H1 (cell line): ENCODE data around the gene CENPC. TPM values are rescaled to one million over a fixed set of nuclear protein-coding genes. Genes with fewer than 3 reads are reported as not detected.

Experiments
- CTCF ChIA-PET: fragments of 300-600 bp; sonication (Branson Sonifier 250); formaldehyde crosslinking; loops from one replicate; lab custom pipeline; 2021; ENCODE audit not compliant: partially characterized antibody; lab: Charles Lee
- POLR2A ChIA-PET: fragments of 300-600 bp; sonication (Branson Sonifier 250); formaldehyde crosslinking; loops from one replicate; lab custom pipeline; 2021; ENCODE audit warnings: inconsistent platforms; ENCODE audit not compliant: partially characterized antibody; lab: Charles Lee
- DNase-seq, 2 experiments: peaks; one replicate each; pipeline versions ENCODE4 v3.0.0 to v3.0.0-alpha.2; 2010 to 2022; ENCODE audit warnings: low spot score in 2 of 2, low read depth in 1 of 2, mixed read lengths in 1 of 2
- FAIRE-seq: peaks from 2 replicates; lab custom pipeline; 2011; peaks lifted over from hg19 to GRCh38; lab: Jason Lieb, UNC
- H2AFZ ChIP-seq: 2 replicates; pipeline ENCODE4 v1.8.1; 2012; ENCODE audit warnings: low read length, inconsistent platforms
- H2AK5ac ChIP-seq: 2 replicates; pipeline ENCODE4 v1.6.1; 2013; ENCODE audit warnings: low read depth, low read length
- H2BK120ac ChIP-seq: replicated peaks from 2 replicates; pipeline ENCODE3; 2013; ENCODE audit warnings: low read depth, low read length, inconsistent platforms
- H2BK12ac ChIP-seq: 2 replicates; pipeline ENCODE4 v1.6.1; 2013; ENCODE audit warnings: low read depth, low read length
- H2BK15ac ChIP-seq: 2 replicates; pipeline ENCODE4 v1.6.1; 2013; ENCODE audit warnings: low read length
- H2BK20ac ChIP-seq: 2 replicates; pipeline ENCODE4 v1.6.1; 2013; ENCODE audit warnings: low read length
- H2BK5ac ChIP-seq: 2 replicates; pipeline ENCODE4 v1.6.1; 2013; ENCODE audit warnings: low read depth, low read length
- H3K14ac ChIP-seq: 2 replicates; pipeline ENCODE4 v1.6.1; 2013; ENCODE audit warnings: inconsistent platforms; ENCODE audit not compliant: insufficient read length
- H3K18ac ChIP-seq: 2 replicates; pipeline ENCODE4 v1.6.1; 2013; ENCODE audit warnings: low read length; ENCODE audit errors: extremely low read depth
- H3K23ac ChIP-seq: 2 replicates; pipeline ENCODE4 v1.6.1; 2013; ENCODE audit warnings: inconsistent platforms; ENCODE audit not compliant: insufficient read length
- H3K23me2 ChIP-seq: 2 replicates; pipeline ENCODE4 v1.6.1; 2013; ENCODE audit warnings: low read depth, low read length
- H3K27ac ChIP-seq: 2 replicates; pipeline ENCODE4 v1.6.1; 2011; ENCODE audit warnings: low read depth, low read length, inconsistent platforms
- H3K27me3 ChIP-seq, 4 experiments: replicated peaks in 1 of 4; 1 replicate in 1 of 4; 2 replicates in 3 of 4; pipeline versions ENCODE4 v1.6.1 to v1.8.1; 2011 to 2013; ENCODE audit warnings: low read length in 3 of 4, mild to moderate bottlenecking in 3 of 4, inconsistent platforms in 2 of 4, mixed read lengths in 2 of 4, moderate library complexity in 1 of 4; ENCODE audit not compliant: control insufficient read depth in 3 of 4, insufficient read depth in 3 of 4; ENCODE audit errors: extremely low read depth in 1 of 4
- H3K36me3 ChIP-seq, 4 experiments: 2 replicates each; pipeline versions ENCODE4 v1.6.1 to v1.8.1; 2011 to 2013; ENCODE audit warnings: mild to moderate bottlenecking in 4 of 4, low read length in 3 of 4, moderate library complexity in 2 of 4, control low read depth in 1 of 4, inconsistent platforms in 1 of 4; ENCODE audit not compliant: insufficient read depth in 4 of 4, control insufficient read depth in 2 of 4
- H3K4ac ChIP-seq: replicated peaks from 2 replicates; pipeline ENCODE3; 2013; ENCODE audit warnings: low read length, low read depth, mixed read lengths, inconsistent platforms; ENCODE audit not compliant: insufficient read length
- H3K4me1 ChIP-seq, 4 experiments: replicated peaks in 1 of 4; 1 replicate in 1 of 4; 2 replicates in 3 of 4; pipeline versions ENCODE4 v1.6.1 to v1.8.1; 2011 to 2013; ENCODE audit warnings: low read length in 3 of 4, inconsistent platforms in 2 of 4, mixed read lengths in 1 of 4; ENCODE audit not compliant: insufficient read depth in 4 of 4, control insufficient read depth in 3 of 4
- H3K4me2 ChIP-seq, 2 experiments: 2 replicates each; pipeline versions ENCODE4 v1.6.1 to v1.8.1; 2011 to 2013; ENCODE audit warnings: low read depth in 2 of 2, low read length in 2 of 2, control low read depth in 1 of 2, inconsistent platforms in 1 of 2, mild to moderate bottlenecking in 1 of 2; ENCODE audit not compliant: insufficient read depth in 1 of 2
- H3K4me3 ChIP-seq, 4 experiments: fragments of 200-600, 300-600 bp in 1 of 4; sonication (generic), shearing (Covaris generic), sonication (Bioruptor Twin) in 1 of 4; 2 replicates each; pipeline versions ENCODE4 v1.5.1 to v1.8.1; 2011 to 2016; ENCODE audit warnings: low read length in 4 of 4, low read depth in 3 of 4, control low read depth in 2 of 4, inconsistent platforms in 2 of 4, mild to moderate bottlenecking in 2 of 4, mixed read lengths in 1 of 4, moderate library complexity in 1 of 4; ENCODE audit not compliant: insufficient read depth in 2 of 4; ENCODE audit errors: extremely low read depth in 1 of 4
- H3K56ac ChIP-seq: replicated peaks from 2 replicates; pipeline ENCODE3; 2013; ENCODE audit warnings: low read depth, mild to moderate bottlenecking, mixed read lengths, low read length, inconsistent platforms; ENCODE audit not compliant: insufficient read length
- H3K79me1 ChIP-seq: 2 replicates; pipeline ENCODE4 v1.6.1; 2013; ENCODE audit warnings: low read depth, low read length, control low read depth
- H3K79me2 ChIP-seq, 2 experiments: 2 replicates each; pipeline versions ENCODE4 v1.6.1 to v1.8.1; 2012 to 2013; ENCODE audit warnings: low read length in 2 of 2, mild to moderate bottlenecking in 2 of 2, inconsistent platforms in 1 of 2; ENCODE audit not compliant: insufficient read depth in 2 of 2, control insufficient read depth in 1 of 2
- H3K9ac ChIP-seq, 4 experiments: replicated peaks in 1 of 4; 1 replicate in 1 of 4; 2 replicates in 3 of 4; pipeline versions ENCODE4 v1.6.1 to v1.8.1; 2011 to 2013; ENCODE audit warnings: low read depth in 3 of 4, low read length in 3 of 4, control low read depth in 2 of 4, mild to moderate bottlenecking in 2 of 4, moderate library complexity in 2 of 4, inconsistent platforms in 1 of 4; ENCODE audit errors: extremely low read depth in 1 of 4
- H3K9me3 ChIP-seq, 2 experiments: 2 replicates each; pipeline versions ENCODE4 v1.6.1 to v1.8.1; 2012 to 2013; ENCODE audit warnings: mild to moderate bottlenecking in 2 of 2, moderate library complexity in 2 of 2, control low read depth in 1 of 2, inconsistent platforms in 1 of 2, low read depth in 1 of 2, low read length in 1 of 2, mixed read lengths in 1 of 2; ENCODE audit not compliant: insufficient read depth in 2 of 2
- H4K20me1 ChIP-seq, 2 experiments: replicated peaks in 1 of 2; 2 replicates each; pipeline versions ENCODE3 to v1.8.1; 2011 to 2013; ENCODE audit warnings: inconsistent platforms in 2 of 2, low read length in 2 of 2, mild to moderate bottlenecking in 1 of 2; ENCODE audit not compliant: insufficient read depth in 2 of 2, control insufficient read depth in 1 of 2
- H4K5ac ChIP-seq: 2 replicates; pipeline ENCODE4 v1.6.1; 2013; ENCODE audit warnings: low read length, low read depth, mixed read lengths, inconsistent platforms; ENCODE audit not compliant: insufficient read length
- H4K8ac ChIP-seq: 2 replicates; pipeline ENCODE4 v1.8.0; 2013; ENCODE audit warnings: mild to moderate bottlenecking, moderate library complexity, low read length, inconsistent platforms; ENCODE audit not compliant: insufficient read depth; ENCODE audit errors: extremely low read depth
- H4K91ac ChIP-seq: replicated peaks from 2 replicates; pipeline ENCODE3; 2013; ENCODE audit warnings: low read length, mixed read lengths, inconsistent platforms; ENCODE audit not compliant: insufficient read length
- CHD1 ChIP-seq: IDR thresholded peaks from 2 replicates; pipeline ENCODE4 v1.6.1; 2012; ENCODE audit warnings: low read depth, low read length, improper control_type of control experiment
- HDAC6 ChIP-seq: IDR thresholded peaks from one replicate; pipeline ENCODE4 v1.7.1; 2012; ENCODE audit warnings: low read depth, mild to moderate bottlenecking, inconsistent platforms, low read length, moderate library complexity
- NANOG ChIP-seq: IDR thresholded peaks from 2 replicates; pipeline ENCODE4 v1.6.1; 2011; ENCODE audit warnings: low read length, low read depth, mild to moderate bottlenecking, inconsistent platforms; ENCODE audit not compliant: insufficient read depth, poor library complexity, severe bottlenecking
- POLR2A ChIP-seq, 2 experiments: IDR thresholded peaks; 1 replicate in 1 of 2; 2 replicates in 1 of 2; pipeline ENCODE4 v1.6.1; 2011; ENCODE audit warnings: low read depth in 2 of 2, low read length in 2 of 2, mild to moderate bottlenecking in 2 of 2; ENCODE audit errors: control extremely low read depth in 1 of 2
- RAD21 ChIP-seq, 2 experiments: IDR thresholded peaks in 1 of 2; conservative IDR thresholded peaks in 1 of 2; 2 replicates each; pipeline ENCODE4 v1.6.1; 2011; ENCODE audit warnings: low read depth in 2 of 2, low read length in 2 of 2, improper control_type of control experiment in 1 of 2, inconsistent platforms in 1 of 2, mild to moderate bottlenecking in 1 of 2, moderate library complexity in 1 of 2
- RXRA ChIP-seq: IDR thresholded peaks from 2 replicates; pipeline ENCODE4 v1.6.1; 2011; ENCODE audit warnings: low read depth, mild to moderate bottlenecking, low read length, moderate library complexity; ENCODE audit not compliant: insufficient read depth
- SP2 ChIP-seq: IDR thresholded peaks from 2 replicates; pipeline ENCODE4 v1.6.1; 2012; ENCODE audit warnings: mild to moderate bottlenecking, low read length, inconsistent platforms
- TAF1 ChIP-seq: IDR thresholded peaks from 2 replicates; pipeline ENCODE4 v1.6.1; 2011; ENCODE audit warnings: mild to moderate bottlenecking, low read depth, low read length
- WGBS, 2 experiments: shearing (Covaris generic) in 1 of 2; methylation state at CpG; one replicate each; pipeline versions ENCODE4 v1.1.6 to v1.1.7; 2013 to 2015; ENCODE audit warnings: low lambda C conversion rate in 2 of 2, mixed read lengths in 2 of 2, inconsistent platforms in 1 of 2, low coverage in 1 of 2, missing lambda C conversion rate in 1 of 2; ENCODE audit not compliant: insufficient replicate concordance in 2 of 2, insufficient coverage in 1 of 2, insufficient read length in 1 of 2; ENCODE audit errors: extremely low coverage in 1 of 2, missing lambda C conversion rate in 1 of 2; 5-methylcytosine and 5-hydroxymethylcytosine counted together
- polyA plus RNA-seq, 7 experiments: library from polyadenylated mRNA; depleted of rRNA in 3 of 7; stranded (reverse) in 5 of 7; unstranded in 2 of 7; fragments of >200 nt in 5 of 7; fragments of 200-250 nt in 2 of 7; gene quantifications; 1 replicate in 5 of 7; 2 replicates in 1 of 7; 4 replicates in 1 of 7; pipeline versions ENCODE4 v1.2.1 to v1.2.3, GENCODE V29; 2011 to 2013; ENCODE audit warnings: missing spikeins in 2 of 7, mixed read lengths in 2 of 7
- total RNA-seq: library from RNA; stranded (reverse); fragmentation: NEBNext Ultra II Directional; extraction: Animal tissue kit (Norgen Biotek cat#: 25700); gene quantifications from 2 replicates; pipeline ENCODE4 v1.2.1, GENCODE V29; 2021
- TF ChIP-seq, protein P1 (sequence below): IDR thresholded peaks from 2 replicates; pipeline ENCODE4 v1.6.1; 2011; ENCODE audit warnings: low read depth, mild to moderate bottlenecking, low read length; ENCODE audit not compliant: insufficient read depth

The CENPC gene
- total and polyA plus RNA-seq, 2 of the 8 experiments (the other 6 are each of a cell fraction or from before 2014, with no cell fraction given), result 2.8 to 15.7 TPM

DNA sequence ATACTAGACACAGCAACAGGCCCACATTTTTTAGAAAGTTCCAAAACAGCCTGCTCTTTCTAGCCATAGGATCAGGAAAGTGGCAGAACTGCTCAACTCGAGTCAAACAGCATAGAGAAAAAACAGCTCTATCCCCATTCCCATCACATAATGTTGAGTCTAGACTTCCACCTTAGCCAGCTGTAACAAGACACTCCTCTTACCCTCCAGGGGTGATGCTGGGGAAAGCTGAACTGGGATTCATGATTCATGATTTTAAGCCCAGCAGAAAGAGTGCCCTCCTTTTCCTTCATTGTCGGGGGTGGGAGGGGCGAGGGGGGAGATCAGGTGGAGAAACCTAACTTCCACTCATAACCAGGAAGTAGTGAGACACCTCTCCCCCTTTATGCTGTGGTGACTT is 86.1 kb downstream of the CENPC start:
- 79% methylated on average over 3 of the region's 3 CpGs; no CpG with 5 or more reads in 1 of the 2 experiments for WGBS, 2 experiments
- TF ChIP-seq, protein P1, sequence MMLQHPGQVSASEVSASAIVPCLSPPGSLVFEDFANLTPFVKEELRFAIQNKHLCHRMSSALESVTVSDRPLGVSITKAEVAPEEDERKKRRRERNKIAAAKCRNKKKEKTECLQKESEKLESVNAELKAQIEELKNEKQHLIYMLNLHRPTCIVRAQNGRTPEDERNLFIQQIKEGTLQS, result no peak
- no peak for TF ChIP-seq RXRA
- no peak for TF ChIP-seq NANOG
- TF ChIP-seq CHD1, result no peak
- no peak for TF ChIP-seq RAD21 (IDR thresholded peaks at IDR 0.05 in 1 of 2, conservative IDR thresholded peaks at IDR 0.05 in 1 of 2; ENCODE audit: low read depth in 2 of 2, low read length in 2 of 2)
- no peak for TF ChIP-seq TAF1
- TF ChIP-seq SP2, result no peak
- no peak for TF ChIP-seq POLR2A (IDR thresholded peaks at IDR 0.05; ENCODE audit: control extremely low read depth in 1 of 2, low read depth in 2 of 2, low read length in 2 of 2)
- TF ChIP-seq HDAC6, result no peak

More for the DNA sequence above, 86.1 kb downstream of the CENPC start:
- H3K18ac ChIP-seq, result no peak overlapping the region
- no peak overlapping the region for H3K14ac ChIP-seq
- H3K23ac ChIP-seq, result no peak overlapping the region
- no peaks in the 10 kb centered on the region for H4K20me1 ChIP-seq
- no peak overlapping the region for H2AK5ac ChIP-seq
- H3K4me3 ChIP-seq, result no peak overlapping the region
- DNase-seq, result no peak
- ChIA-PET POLR2A (no interaction called here), CTCF (interaction anchor here (1.3 kb wide), 1 partner anchor 11 kb away, joined by 3 read pairs; no protein-coding TSS in a partner anchor)
- H3K79me1 ChIP-seq, result no peaks in the 10 kb centered on the region
- H2BK15ac ChIP-seq, result no peak overlapping the region
- no peak overlapping the region for H3K4me2 ChIP-seq
- H3K9ac ChIP-seq, result no peak overlapping the region
- no peak overlapping the region for H2AFZ ChIP-seq
- H3K27me3 ChIP-seq, result no peaks in the 10 kb centered on the region
- no peaks in the 10 kb centered on the region; the same call in 1 of the 2 replicates for H3K23me2 ChIP-seq
- no peak overlapping the region for H2BK120ac ChIP-seq
- no peak overlapping the region for H3K56ac ChIP-seq
- no peaks in the 10 kb centered on the region for H3K4me1 ChIP-seq
- H2BK5ac ChIP-seq, result no peak overlapping the region
- H3K4ac ChIP-seq, result no peak overlapping the region
- no peak overlapping the region for H3K27ac ChIP-seq
- no peaks in the 10 kb centered on the region for H3K79me2 ChIP-seq
- no peak for FAIRE-seq
- no peak overlapping the region for H4K5ac ChIP-seq
- no peak overlapping the region for H2BK12ac ChIP-seq
- no peak overlapping the region for H4K91ac ChIP-seq
- no peak overlapping the region for H2BK20ac ChIP-seq
- H3K36me3 ChIP-seq, result peaks cover 0 to 4% (median 1%) of the 10 kb centered on the region in 4 experiments; a peak in 3 of 8 replicates
- no peak overlapping the region for H4K8ac ChIP-seq
- H3K9me3 ChIP-seq, result peaks cover 0 to 4% of the 10 kb centered on the region in 2 experiments; a peak in 1 of 4 replicates
